GM10266 (cell line): ENCODE data around the gene TNFSF4.
A peak's percentile ranks its signal among the peaks of the same experiment; 100 is the strongest.

Source experiments
- DNase-seq: peaks from one replicate; pipeline ENCODE4 v3.0.0; 2012; ENCODE audit errors: extremely low spot score
- CTCF ChIP-seq: IDR thresholded peaks from 2 replicates; pipeline ENCODE4 v1.5.1; 2012; ENCODE audit warnings: mild to moderate bottlenecking, low read depth; ENCODE audit not compliant: control insufficient read depth, insufficient read depth; ENCODE audit errors: missing control alignments

Gene TNFSF4

GRCh38 chr1:173224280-173224892, 17.3 kb upstream of the TNFSF4 start:
- DNase-seq = no peak
- TF ChIP-seq CTCF = no peak

- TF ChIP-seq CTCF = no peak
- no peak for DNase-seq
These were observed 15.9 kb upstream of the TNFSF4 start for GRCh38 chr1:173223031-173223380.

- no peak for DNase-seq
- no peak for TF ChIP-seq CTCF
These were observed 15.3 kb upstream of the TNFSF4 start for GRCh38 chr1:173222149-173223030.

GRCh38 chr1:173220157-173220556, 13.0 kb upstream of the TNFSF4 start:
- TF ChIP-seq CTCF = no peak
- DNase-seq = no peak

- no peak for TF ChIP-seq CTCF
- DNase-seq = no peak
These were observed 6.5 kb upstream of the TNFSF4 start for GRCh38 chr1:173213665-173214064.

GRCh38 chr1:173212952-173213491, 5.9 kb upstream of the TNFSF4 start:
- no peak for TF ChIP-seq CTCF
- DNase-seq = peak; percentile 28

- TF ChIP-seq CTCF = no peak
- DNase-seq = no peak
These were observed 3.6 kb upstream of the TNFSF4 start for GRCh38 chr1:173210716-173211231.
